Loucy (cell line): ENCODE data around the gene ADGRF4.

Experiments used
- H2AFZ ChIP-seq: fragments of 200-600 bp; sonication (generic); 2 replicates; pipeline ENCODE4 v1.6.0; 2016; ENCODE audit warnings: antibody characterized with exemption, mild to moderate bottlenecking, low read length, moderate library complexity
- H3F3A ChIP-seq: fragments of 200-600 bp; 2 replicates; pipeline ENCODE4 v1.6.0; 2016; ENCODE audit warnings: antibody characterized with exemption, low read depth, mild to moderate bottlenecking
- H3K27me3 ChIP-seq: fragments of 200-600 bp; sonication (generic); 2 replicates; pipeline ENCODE4 v1.6.1; 2014; ENCODE audit warnings: low read length, mild to moderate bottlenecking; ENCODE audit not compliant: insufficient read depth, poor library complexity, severe bottlenecking
- H3K36me3 ChIP-seq: fragments of 200-600 bp; sonication (generic); 2 replicates; pipeline ENCODE4 v1.6.1; 2016; ENCODE audit warnings: low read length; ENCODE audit not compliant: insufficient read depth
- H3K4me1 ChIP-seq: fragments of 200-600 bp; sonication (generic); 2 replicates; pipeline ENCODE4 v1.5.1; 2014; ENCODE audit warnings: low read length, mild to moderate bottlenecking; ENCODE audit not compliant: insufficient read depth, poor library complexity, severe bottlenecking
- H3K4me2 ChIP-seq: fragments of 200-600 bp; sonication (generic); 2 replicates; pipeline ENCODE4 v1.6.0; 2014; ENCODE audit warnings: antibody characterized with exemption, low read length, low read depth, mild to moderate bottlenecking; ENCODE audit not compliant: poor library complexity, severe bottlenecking
- H3K4me3 ChIP-seq: fragments of 200-600 bp; sonication (generic); 2 replicates; pipeline ENCODE4 v1.5.1; 2014; ENCODE audit warnings: low read length, mild to moderate bottlenecking, mixed read lengths; ENCODE audit not compliant: poor library complexity, severe bottlenecking
- H3K79me2 ChIP-seq: fragments of 200-600 bp; sonication (generic); 2 replicates; pipeline ENCODE4 v1.6.1; 2014; ENCODE audit warnings: low read length; ENCODE audit not compliant: insufficient read depth
- H3K9ac ChIP-seq: fragments of 200-600 bp; sonication (generic); 2 replicates; pipeline ENCODE4 v1.6.0; 2014; ENCODE audit warnings: mild to moderate bottlenecking, low read depth, low read length, moderate library complexity; ENCODE audit not compliant: poor library complexity, severe bottlenecking
- H3K9me2 ChIP-seq: fragments of 200-600 bp; sonication (generic); replicated peaks from 2 replicates; pipeline ENCODE4 v1.6.1; 2016; ENCODE audit warnings: low read depth, low read length, mixed read lengths
- H3K9me3 ChIP-seq: fragments of 200-600 bp; sonication (generic); 2 replicates; pipeline ENCODE4 v1.6.1; 2014; ENCODE audit warnings: mild to moderate bottlenecking, antibody characterized with exemption, low read length, low read depth; ENCODE audit not compliant: insufficient read depth
- H4K20me1 ChIP-seq: fragments of 200-600 bp; sonication (generic); 2 replicates; pipeline ENCODE4 v1.6.0; 2014; ENCODE audit warnings: antibody characterized with exemption, low read length, mild to moderate bottlenecking; ENCODE audit not compliant: insufficient read depth, poor library complexity, severe bottlenecking
- CTCF ChIP-seq: fragments of 200-600 bp; sonication (generic); conservative IDR thresholded peaks from 2 replicates; pipeline ENCODE4 v1.5.1; 2014; ENCODE audit warnings: mild to moderate bottlenecking, antibody characterized with exemption, low read length
- EZH2phosphoT487 ChIP-seq: fragments of 200-600 bp; IDR thresholded peaks from 2 replicates; pipeline ENCODE4 v1.6.1; 2018; ENCODE audit warnings: antibody characterized with exemption, mild to moderate bottlenecking, moderate library complexity, borderline replicate concordance

The ADGRF4 gene

GRCh38 chr6:47709160-47709559 lies 10.8 kb downstream of the ADGRF4 start:
- no peaks in the 10 kb centered on the region for H4K20me1 ChIP-seq
- H3K79me2 ChIP-seq: no peaks in the 10 kb centered on the region
- H3K4me2 ChIP-seq: no peak overlapping the region
- H3K4me3 ChIP-seq: no peak overlapping the region
- no peaks in the 10 kb centered on the region for H3K36me3 ChIP-seq
- no peaks in the 10 kb centered on the region for H3K9me2 ChIP-seq
- no peaks in the 10 kb centered on the region for H3K9me3 ChIP-seq
- H3K9ac ChIP-seq: no peak overlapping the region
- H2AFZ ChIP-seq: no peak overlapping the region
- no peak for TF ChIP-seq CTCF
- no peak for TF ChIP-seq EZH2phosphoT487
- no peaks in the 10 kb centered on the region for H3F3A ChIP-seq
- no peaks in the 10 kb centered on the region for H3K4me1 ChIP-seq
- peaks cover 91% of the 10 kb centered on the region for H3K27me3 ChIP-seq

DNA sequence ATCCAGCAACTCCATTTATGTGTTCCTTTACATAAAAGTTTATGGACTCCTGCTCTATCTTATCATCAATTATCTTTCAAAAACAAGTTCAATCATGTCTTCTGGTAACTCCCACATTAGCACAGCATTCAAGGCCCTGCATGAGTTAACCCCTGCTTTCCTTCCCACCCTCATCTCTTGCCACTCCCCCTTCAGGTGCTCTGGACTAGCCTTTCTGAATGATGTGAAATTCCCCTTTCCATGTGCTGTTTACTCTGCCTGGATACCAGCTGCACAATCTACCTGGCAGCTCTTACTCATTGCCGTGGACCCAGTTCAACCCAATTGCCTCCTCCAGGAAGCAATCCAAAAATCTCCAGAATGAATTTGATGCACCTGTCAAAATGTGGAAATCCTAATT lies 11.9 kb downstream of the ADGRF4 start:
- no peaks in the 10 kb centered on the region for H3K36me3 ChIP-seq
- no peak overlapping the region for H2AFZ ChIP-seq
- H3F3A ChIP-seq: no peaks in the 10 kb centered on the region
- H4K20me1 ChIP-seq: no peaks in the 10 kb centered on the region
- no peaks in the 10 kb centered on the region for H3K9me3 ChIP-seq
- no peaks in the 10 kb centered on the region for H3K79me2 ChIP-seq
- no peaks in the 10 kb centered on the region for H3K9me2 ChIP-seq
- H3K4me3 ChIP-seq: no peak overlapping the region
- H3K9ac ChIP-seq: no peak overlapping the region
- peaks cover 97% of the 10 kb centered on the region for H3K27me3 ChIP-seq
- TF ChIP-seq CTCF: no peak
- TF ChIP-seq EZH2phosphoT487: no peak
- H3K4me2 ChIP-seq: no peak overlapping the region
- no peaks in the 10 kb centered on the region for H3K4me1 ChIP-seq

GRCh38 chr6:47713200-47713599 lies 14.8 kb downstream of the ADGRF4 start:
- Histone ChIP-seq H3K9me2 (no peaks in the 10 kb centered on the region), H3K79me2 (no peaks in the 10 kb centered on the region), H3K27me3 (peaks cover 100% of the 10 kb centered on the region), H3F3A (no peaks in the 10 kb centered on the region), H2AFZ (no peak overlapping the region), H3K4me2 (no peak overlapping the region), H3K4me1 (no peaks in the 10 kb centered on the region), H4K20me1 (no peaks in the 10 kb centered on the region), H3K36me3 (no peaks in the 10 kb centered on the region), H3K9me3 (no peaks in the 10 kb centered on the region), H3K9ac (no peak overlapping the region), H3K4me3 (no peak overlapping the region)
- TF ChIP-seq CTCF: no peak
- TF ChIP-seq EZH2phosphoT487: no peak
